ENCODE measurements around the gene SFMBT1. TPM values are rescaled to one million over a fixed set of nuclear protein-coding genes. Genes with fewer than 3 reads are reported as not detected.
A peak's percentile ranks its signal among the peaks of the same experiment; 100 is the strongest.

The SFMBT1 gene
- total RNA-seq, 2 donors from 2014 or later, result 18.8 to 32.0 TPM

DNA sequence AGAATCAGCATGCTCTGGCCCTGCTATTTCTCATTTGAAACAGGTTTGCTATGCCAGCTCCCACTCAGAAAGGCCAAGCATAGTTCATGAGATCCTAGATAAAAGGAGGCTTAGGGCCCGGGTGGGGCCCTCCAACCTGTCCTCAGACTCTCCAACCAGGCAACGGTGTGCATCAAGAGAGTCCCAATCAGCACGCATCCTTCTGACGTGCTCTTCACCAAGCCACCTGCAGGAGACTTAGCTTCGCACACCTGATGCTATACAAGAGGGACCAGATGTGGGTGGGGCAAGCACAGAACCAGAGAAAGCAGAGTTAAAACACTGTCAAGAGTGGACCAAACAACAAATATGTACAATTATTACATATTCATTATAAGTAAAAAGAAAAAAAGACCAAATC, 165.8 kb downstream of the SFMBT1 start:
- intact Hi-C loops (cut with DNase I, micrococcal nuclease), result no loop called here
- ATAC-seq, result no peak

DNA sequence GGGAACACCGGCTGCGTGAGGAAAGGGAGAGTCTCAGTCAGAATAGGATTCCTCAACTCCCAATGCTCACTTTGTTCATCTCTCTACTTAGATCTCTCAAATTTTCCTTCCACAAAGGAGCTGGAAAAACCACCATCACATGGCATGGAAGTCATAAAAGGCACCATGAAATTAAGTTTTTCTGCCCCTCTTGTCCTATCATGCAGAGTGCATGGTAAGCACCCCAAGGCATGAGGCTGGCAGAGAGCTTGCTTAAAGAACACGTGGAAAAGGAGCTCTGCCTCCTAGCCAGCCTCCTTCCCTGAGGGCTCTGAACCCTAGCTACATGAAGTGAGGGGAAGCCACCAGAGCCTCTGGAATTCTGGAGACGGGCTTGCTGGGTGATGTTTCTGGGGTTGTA, 166.3 kb downstream of the SFMBT1 start:
- ATAC-seq, result no peak
- intact Hi-C loops (cut with DNase I, micrococcal nuclease), result no loop called here
- no peak for DNase-seq

More for the DNA sequence above, 165.8 kb downstream of the SFMBT1 start:
- DNase-seq, result no peak

DNA sequence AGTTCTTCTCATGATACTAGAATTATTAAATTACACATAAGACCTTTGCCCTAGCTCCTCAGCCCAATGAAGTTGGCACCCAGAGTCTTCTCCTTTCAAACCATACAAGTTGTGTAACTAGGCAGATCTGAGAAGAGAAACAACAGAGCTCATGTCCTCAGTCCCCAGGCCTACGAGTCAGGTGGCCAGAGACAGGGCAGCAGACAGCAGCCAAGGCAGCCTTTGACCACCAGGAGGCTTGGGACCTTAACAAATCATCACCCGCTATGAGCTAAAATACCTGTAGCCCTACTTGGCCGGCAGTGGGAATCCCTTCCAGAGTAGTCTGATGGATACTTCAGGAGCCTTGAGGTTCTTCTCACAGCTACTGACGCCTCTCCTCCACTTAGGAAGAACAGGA, 166.8 kb downstream of the SFMBT1 start:
- intact Hi-C loops (cut with DNase I, micrococcal nuclease), result no loop called here
- ATAC-seq (no peak), DNase-seq (no peak)

DNA sequence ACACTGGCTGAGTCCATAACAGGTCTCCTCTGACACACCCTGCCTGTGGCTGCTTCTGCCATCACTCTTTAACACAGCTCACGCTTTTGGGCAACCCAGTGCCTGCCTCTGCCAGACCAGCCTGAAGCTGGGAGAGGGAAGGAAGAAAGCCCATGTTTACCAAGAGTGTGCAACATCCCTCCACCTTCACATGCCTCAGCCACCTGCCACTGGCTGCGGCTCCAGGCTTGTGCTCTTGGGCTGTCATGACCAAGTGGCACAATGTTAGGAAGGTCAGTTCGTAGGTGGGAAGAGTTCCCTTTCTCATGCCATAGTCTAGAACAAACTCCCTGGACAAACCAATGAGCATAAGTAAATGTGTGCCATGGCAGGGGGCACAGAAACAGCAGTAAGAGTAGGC, 168.8 kb downstream of the SFMBT1 start:
- DNase-seq (no peak), ATAC-seq (no peak)
- intact Hi-C loops (cut with DNase I, micrococcal nuclease), result no loop called here

DNA sequence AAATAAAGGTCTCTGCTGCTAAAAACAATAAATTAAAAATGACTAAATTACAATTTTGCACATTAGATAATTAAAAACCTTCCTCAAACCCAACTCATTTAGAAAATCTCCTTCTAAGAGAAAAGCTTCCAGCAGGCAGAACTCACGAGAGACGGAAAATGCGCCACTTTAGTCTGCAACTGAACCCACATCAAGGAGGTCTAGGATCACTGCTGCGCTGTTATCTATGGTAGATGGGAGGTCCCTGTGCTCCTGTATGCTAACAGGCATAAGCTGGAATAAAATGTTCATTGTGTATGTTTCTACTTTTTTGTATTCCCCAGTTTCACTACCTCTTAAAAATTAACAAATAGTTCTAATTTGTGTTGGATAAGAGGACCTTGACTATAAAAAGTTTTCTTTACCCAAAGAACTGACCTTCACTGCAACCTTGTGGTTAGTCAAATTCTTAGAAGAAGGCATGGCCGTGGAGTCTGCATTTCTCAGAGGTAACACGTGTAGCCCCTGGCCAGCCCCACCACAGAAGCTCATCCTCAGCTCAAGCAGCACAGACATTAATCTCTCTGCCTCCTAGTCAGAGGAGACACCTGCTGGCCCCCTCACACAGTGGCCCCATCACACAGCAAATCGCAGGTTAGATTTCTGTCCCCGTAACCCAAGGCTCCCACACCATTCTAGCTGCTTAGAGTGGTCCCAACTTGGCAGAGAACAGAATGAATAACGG, 170.8 kb downstream of the SFMBT1 start:
- ATAC-seq, result no peak
- intact Hi-C loops (cut with DNase I, micrococcal nuclease), result no loop called here
- DNase-seq, result no peak

DNA sequence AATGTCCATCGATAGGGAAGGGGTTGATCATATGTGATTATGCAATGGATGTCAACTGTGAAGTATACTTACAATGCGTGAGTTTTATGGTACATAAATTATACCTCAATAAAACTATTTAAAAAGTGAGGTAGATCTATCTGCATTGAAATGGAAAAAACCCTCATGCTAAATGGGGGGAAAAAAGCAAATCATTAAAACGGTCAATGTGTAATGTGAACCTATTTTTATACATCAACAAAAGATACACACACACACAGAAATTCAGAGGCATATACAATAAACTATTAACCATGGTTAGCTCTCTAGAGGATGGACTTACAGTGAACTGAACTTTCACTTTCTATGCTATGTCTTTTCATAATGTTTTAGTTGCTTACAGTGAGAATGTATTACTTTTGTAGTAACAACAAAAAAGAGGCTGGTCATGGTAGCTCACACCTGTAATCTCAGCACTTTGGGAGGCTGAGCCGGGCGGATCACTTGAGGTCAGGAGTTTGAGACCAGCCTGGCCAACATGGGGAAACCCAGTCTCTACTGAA, 171.6 kb downstream of the SFMBT1 start:
- intact Hi-C loops (cut with DNase I, micrococcal nuclease), result no loop called here
- DNase-seq, result no peak
- peak; percentile 68 for ATAC-seq

DNA sequence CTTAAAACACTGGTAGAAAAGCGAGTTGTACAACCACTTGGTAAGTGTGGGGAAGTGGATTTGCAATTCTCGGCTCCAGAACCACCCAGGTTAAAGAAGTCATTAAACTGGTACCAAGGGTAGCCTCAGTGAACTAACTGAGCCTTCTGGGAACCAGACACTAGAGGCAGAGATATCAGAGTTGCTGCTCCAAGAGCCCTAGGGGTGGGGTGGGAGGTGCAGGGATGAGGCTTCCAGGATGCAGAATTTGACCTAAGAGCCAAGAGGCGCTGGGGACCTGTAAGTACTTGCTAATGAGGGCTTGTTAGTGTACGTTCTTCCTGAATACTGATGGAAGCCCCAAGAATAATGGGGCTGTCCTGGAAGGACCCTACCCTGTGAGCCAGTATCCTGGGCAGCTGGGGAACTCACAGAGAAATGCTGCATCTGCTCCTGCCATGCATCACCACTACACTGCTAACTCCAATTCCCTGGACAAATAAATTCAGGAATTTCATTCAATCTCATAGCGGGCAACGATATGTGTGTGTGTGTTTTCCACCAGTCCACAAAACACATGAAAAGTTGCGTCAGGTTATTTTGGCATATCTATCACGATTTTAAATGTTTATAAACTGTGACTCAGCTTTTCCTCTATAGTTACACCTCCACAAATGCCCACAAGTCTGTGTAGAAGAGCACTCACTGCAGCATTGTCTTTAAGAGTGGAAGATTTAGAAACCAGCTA, 172.3 kb downstream of the SFMBT1 start:
- no peak for DNase-seq
- intact Hi-C loops (cut with DNase I, micrococcal nuclease), result no loop called here
- no peak for ATAC-seq

DNA sequence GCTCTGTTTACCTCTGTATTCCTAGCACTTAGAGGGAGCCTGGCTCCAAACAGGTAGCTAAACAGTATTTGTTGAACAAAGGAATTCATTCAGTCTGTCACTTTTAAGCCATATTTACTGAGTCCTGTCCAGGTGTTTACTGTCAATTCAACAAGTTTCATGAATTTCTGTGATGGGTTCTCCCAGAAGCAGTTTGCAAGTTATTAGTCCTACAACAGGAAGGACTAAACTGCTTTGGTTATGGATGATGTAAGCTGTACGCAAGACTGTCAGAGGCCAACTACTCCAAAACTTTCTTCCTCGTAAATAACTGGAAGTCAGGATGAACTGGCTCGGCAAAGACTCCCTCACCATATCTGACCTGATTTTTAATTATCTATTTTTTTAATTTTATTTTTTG, 173.6 kb downstream of the SFMBT1 start:
- DNase-seq (no peak), ATAC-seq (no peak)

DNA sequence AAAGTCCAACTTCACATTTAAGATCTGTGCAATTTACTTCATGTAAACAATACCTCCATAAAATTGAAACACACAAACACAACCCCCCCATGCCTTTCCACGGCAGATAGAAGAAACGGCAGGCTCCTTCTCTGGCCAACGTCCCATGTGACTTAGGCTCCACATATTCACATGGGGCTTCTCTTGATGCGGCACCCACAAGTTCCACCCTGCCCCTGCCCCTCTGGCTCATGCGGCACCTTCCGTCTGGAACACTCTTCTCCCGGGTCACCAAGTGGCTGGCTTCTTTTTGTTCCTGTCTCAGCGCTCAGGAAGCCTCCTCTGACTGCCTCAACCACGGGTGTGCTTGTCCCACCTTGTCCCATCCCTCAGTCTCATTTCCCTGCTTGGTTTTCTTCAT, 174.1 kb downstream of the SFMBT1 start:
- intact Hi-C loops (cut with DNase I, micrococcal nuclease), result no loop called here
- ATAC-seq, result no peak
- no peak for DNase-seq

More for the DNA sequence above, 173.6 kb downstream of the SFMBT1 start:
- intact Hi-C loops (cut with DNase I, micrococcal nuclease), result no loop called here

DNA sequence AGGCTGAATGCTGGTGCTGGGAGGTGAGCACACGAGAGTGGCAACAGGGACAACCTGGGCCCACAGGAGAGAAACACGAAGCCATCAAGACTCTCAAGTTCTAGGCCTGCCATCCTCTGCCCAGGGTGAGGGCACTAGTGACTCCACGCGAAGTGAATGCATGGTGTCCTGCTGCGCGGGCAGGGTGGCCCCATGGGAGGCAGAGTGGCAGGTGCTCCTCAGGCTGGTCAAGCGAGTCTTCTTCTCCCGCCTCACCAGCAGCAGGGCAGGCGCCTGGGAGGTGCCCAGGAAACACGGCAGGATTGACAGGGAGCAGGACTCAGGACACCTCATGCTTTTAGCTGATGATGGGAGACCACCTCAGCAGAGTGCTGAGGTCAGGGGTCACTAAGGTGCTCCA, 175.4 kb downstream of the SFMBT1 start:
- intact Hi-C loops (cut with DNase I, micrococcal nuclease), result no loop called here
- DNase-seq, result no peak
- ATAC-seq, result no peak

DNA sequence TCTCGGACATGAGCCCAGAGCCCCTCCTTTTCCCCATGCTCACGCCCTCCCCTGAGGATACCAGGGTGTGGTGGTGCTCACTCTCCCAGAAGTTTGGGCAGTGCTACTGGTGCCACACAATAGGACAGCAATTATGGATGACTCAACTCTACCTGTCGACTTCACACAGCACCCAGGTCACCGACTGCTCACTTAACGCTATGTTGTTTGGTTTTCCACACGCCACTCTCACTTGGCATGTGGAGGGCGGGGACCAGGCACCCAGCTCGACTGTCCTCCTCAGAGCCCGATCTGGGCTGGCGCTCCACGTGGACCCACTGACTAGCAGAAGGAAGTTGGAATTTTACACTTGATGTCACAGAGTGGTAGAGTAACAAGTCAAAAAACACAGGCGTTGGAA, 179.4 kb downstream of the SFMBT1 start:
- intact Hi-C loops (cut with DNase I, micrococcal nuclease), result no loop called here
- DNase-seq (no peak), ATAC-seq (no peak)

DNA sequence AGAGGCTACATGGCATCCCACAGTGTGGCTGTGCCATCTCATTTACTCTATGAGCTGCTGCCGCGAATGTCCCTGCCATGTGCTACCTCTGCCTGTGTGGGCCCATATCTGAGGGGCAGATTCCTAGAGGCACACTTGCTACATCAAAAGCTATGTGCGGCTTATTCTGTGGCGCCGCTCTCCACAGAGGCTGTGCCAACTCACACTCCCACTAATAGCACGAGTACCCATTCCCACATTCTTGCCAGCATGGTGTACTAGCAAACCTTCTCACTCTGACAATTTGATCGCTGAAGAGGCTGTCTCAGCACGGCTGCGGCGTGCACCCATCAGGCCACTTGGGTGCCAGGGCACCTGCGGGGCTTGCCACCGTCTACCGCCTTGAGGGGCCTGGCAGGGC, 179.9 kb downstream of the SFMBT1 start:
- DNase-seq (no peak), ATAC-seq (no peak)
- intact Hi-C loops (cut with DNase I, micrococcal nuclease), result no loop called here

DNA sequence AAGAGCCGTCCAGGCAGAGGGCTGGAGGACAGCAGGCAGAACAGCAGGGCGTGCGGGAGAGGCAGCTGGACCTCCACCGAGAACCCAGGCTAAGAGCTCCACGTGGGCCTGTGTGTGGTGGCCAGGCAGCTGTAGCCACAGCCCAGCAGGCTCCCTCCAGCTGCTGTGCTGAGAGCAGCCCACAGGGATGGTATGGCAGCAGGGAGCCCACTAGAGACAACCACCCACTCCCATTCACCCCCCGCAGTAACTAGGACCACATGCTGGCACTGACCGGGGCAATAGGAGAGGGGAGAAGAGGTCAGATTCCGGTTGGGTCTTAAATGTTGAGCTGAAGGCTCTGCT, 185.5 kb downstream of the SFMBT1 start:
- DNase-seq, result no peak
- ATAC-seq, result no peak
- intact Hi-C loops (cut with DNase I, micrococcal nuclease), result no loop called here

DNA sequence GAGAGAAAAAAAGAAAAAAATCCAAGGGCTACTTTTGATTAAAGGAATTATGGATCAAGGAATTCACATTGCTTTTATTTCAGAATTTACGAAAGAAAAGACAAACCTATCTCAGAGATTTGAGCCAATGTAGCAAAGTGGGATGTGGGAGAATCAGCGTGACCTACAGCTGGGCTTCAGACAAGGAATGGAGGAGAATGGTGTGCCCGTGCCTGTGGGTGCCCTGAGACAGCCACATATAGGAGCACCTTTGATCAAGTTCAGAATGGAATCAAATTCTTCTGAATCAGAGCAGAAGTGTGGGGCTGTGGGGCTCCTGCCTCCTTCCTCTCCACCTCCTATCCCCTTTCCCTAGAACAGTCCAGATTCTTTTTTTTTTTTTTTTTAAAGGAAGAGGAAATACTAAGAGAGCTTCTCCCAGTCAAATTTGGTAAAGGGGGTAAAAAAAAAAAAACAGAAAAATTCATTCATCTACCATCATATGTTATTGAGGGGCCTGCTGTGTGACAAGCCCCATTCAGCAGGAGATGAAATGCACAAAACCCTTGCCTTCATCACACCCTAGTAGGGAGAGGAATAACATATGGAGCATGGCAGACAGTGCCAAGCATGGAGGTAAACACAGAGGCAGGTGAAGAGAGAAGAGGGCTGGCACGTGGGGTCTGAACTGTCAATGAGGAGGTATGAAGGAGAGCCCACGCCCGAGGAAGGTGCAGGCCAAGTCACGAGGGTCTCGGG, 186.0 kb downstream of the SFMBT1 start:
- DNase-seq (no peak), ATAC-seq (no peak)
- intact Hi-C loops (cut with DNase I, micrococcal nuclease), result loop anchor here in 1 of 2 donors (10.0 kb wide), 1 partner anchor 75 kb away; no protein-coding TSS in a partner anchor

DNA sequence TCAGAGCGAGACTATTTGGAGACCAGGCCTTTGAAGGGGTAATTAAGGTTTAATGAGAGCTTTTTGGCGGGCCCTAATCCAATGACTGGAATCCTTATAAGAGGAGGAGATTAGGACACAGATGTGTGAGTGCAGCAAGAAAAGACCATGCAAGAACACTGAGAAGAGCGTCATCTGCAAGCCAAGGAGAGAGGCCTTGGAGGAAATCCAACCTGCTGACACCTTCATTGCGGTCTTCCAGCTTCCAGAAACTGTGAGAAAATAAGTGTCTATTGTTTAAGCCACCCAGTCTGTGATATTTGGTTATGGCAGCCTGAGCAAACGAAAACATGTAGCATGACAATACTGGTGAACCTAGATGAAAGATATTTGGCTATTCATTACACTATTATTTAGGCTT, 188.0 kb downstream of the SFMBT1 start:
- ATAC-seq (no peak), DNase-seq (no peak)
- intact Hi-C loops (cut with DNase I, micrococcal nuclease), result loop anchor here in 1 of 2 donors (10.0 kb wide), 1 partner anchor 77 kb away; no protein-coding TSS in a partner anchor

DNA sequence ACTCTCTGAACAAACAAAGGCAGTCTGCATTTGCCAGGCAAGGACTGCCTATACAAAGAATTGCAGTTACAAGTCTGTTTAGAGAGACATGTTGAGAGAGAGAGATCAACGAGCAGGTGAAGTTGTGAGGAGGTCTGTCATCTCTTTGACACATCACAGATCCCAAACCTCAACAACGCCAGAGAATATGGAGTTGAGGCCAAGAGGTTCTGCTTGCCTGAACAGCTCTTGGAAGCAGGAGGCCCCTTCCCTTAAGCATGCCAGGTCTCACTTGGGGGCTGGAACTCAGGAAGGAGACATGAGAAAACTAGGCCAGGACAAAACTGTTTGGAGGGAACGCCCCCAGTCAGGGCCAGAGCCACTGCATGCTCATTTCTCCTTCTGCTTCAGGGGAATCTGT, 188.7 kb downstream of the SFMBT1 start:
- ATAC-seq (no peak), DNase-seq (no peak)
- intact Hi-C loops (cut with DNase I, micrococcal nuclease), result loop anchor here in 1 of 2 donors (10.0 kb wide), 1 partner anchor 78 kb away; no protein-coding TSS in a partner anchor

DNA sequence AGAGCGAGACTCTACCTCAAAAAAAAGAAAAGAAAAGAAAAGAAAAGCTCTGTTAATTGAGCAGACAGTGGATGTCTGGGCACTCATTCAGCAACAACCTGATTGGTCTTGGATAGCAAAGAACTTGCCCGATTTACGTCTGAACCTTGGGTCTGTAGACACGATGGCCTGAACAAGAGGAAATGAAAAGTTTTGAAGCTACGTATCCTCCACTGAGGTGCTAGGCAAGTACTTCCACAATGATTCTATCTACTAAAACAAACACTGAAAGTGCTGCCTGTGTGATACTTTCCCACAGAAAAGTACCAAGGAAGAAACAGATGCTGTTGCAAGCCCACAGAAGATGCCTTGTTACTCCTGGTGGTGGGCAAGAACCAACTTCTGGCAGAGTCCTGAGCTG, 189.2 kb downstream of the SFMBT1 start:
- ATAC-seq (no peak), DNase-seq (no peak)
- intact Hi-C loops (cut with DNase I, micrococcal nuclease), result loop anchor here in 1 of 2 donors (10.0 kb wide), 1 partner anchor 78 kb away; no protein-coding TSS in a partner anchor

DNA sequence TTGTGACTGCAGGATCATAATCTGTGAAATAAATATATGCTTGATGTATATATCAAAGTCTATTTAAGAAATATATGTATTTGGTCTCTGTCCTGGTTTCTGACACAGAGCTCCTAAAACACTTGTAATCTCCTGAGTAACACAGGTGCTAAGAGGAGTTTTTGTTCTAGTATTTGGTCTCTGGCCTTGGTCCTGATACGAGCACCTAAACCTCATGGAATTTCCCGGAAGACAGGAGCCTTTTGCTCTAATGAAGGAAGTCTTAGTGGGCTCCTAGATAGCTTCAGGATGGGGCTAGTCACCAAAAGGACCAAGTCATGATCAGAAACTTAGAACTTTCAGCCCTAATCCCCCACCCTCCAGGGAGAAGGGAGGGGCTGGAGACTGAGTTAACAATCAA, 191.9 kb downstream of the SFMBT1 start:
- intact Hi-C loops (cut with DNase I, micrococcal nuclease), result loop anchor here in 1 of 2 donors (10.0 kb wide), 1 partner anchor 81 kb away; no protein-coding TSS in a partner anchor
- ATAC-seq (no peak), DNase-seq (no peak)

Measured in left colon (tissue), 2 donors.